Suppressor macrophage treated with lipopolysaccharide for 1 hour (primary cell): Measurements from ENCODE around the gene DLG3.
"Not testable (repeated sequence)": the region's sequence is repeated elsewhere in the genome, so short reads cannot be mapped to it uniquely, and the experiment has no call there.

Source experiments
- DNase-seq, 3 donors: peaks; one replicate each; pipeline ENCODE4 v3.0.0-alpha.2; 2020 to 2022

The DLG3 gene

DNA sequence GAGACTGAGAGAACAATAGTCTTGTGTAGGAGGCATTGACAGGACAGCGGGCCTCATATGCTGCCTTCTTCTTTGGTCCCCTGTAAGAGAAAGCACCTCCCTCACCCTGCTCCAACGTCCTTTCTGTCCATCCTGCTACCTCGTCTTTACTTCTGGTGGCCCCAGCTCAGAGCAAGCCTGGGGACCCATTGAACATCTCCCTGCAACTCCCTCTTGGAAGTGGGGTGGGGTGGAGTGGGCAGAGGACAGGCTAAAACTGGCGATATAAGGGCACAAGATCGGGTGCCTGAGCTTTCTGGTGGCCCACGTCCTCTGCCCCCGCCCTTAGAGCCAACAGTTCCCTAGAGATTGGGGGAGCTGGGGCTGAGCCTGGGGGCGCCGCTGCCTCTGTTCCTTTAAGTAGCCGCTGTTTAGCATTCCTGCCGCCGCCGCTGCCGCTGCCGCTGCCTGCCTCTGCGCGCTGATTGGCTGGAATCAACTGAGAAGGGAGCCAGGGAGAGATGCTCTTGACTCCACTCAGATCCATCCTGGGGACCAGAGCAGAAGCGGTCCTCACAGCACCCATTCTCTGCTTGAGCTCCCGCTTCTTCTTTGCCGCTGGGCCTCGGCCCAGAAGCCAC, at the start of gene DLG3:
Gene DLG3 (plus strand): TSS at position 510 of the 620 bp plus-strand sequence. CDS start 367 bp downstream, outside the sequence.
- no peak for DNase-seq

DNA sequence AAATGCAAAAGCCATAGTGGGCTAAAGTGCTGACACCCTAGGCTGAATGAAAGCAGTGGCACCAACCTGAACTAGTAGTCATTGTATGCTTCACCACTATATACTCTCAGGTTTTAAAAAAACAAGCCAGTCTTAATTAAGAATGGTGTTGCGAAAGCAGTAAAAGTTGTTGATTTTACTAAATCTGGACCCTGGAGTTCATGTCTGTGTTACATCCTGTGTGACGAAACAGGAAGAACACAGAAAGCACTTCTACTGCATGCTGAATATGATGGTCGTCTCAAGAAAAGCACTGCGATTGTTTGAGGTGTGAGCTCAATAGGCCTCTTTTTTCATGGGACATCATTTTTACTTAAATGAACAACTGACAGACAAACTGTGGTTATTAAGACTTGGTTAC, 45.7 kb upstream of the DLG3 start:
- DNase-seq: peak in 1 of 3 donors; percentile 5

DNA sequence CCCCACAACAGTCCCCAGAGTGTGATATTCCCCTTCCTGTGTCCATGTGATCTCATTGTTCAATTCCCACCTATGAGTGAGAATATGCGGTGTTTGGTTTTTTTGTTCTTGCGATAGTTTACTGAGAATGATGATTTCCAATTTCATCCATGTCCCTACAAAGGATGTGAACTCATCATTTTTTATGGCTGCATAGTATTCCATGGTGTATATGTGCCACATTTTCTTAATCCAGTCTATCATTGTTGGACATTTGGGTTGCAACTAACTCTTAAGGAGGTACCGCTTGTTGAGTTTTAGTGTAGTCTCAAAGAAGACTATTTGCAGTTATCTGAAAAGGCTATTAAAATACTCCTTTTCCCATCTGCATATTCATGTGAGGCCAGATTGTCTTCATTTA, 44.5 kb upstream of the DLG3 start:
- not testable (repeated sequence) for DNase-seq

DNA sequence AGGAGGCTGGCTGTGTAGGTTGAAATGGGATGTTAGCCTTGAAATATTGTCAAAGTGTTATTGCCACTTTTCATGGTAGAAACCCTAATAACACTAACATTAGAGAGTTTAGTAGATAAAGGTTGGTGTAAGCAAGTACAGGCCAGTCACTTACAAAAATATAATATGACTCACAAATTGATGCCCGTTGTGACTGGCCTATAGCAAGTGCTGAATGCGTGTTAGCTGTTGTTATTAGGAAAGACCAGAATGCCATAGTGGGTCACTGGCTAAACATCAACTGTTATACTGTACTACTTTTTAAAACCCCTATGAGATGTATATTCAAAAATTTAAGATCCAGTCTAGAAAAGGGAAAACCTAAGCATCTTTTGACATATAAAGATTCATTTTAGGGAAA, 41.9 kb upstream of the DLG3 start:
- no peak for DNase-seq

DNA sequence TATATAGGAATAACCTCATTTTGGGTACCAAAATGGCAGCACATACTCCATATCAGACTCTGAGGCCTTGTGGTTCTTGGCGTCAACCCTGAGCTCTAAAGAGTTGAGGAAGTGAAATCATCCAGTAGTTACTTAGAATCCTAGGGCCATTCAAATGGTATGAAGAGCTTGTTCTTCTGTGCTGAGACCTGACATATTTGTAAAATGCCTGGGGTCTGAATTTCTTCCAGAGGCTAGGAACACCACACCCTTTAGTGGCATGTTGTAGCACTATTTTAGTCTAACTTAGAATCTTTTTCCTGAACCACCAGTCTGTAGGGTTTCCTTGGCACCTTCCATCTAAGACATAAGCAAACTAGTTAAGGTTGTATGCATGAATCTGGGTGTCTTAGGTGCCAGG, 39.6 kb upstream of the DLG3 start:
- no peak for DNase-seq

DNA sequence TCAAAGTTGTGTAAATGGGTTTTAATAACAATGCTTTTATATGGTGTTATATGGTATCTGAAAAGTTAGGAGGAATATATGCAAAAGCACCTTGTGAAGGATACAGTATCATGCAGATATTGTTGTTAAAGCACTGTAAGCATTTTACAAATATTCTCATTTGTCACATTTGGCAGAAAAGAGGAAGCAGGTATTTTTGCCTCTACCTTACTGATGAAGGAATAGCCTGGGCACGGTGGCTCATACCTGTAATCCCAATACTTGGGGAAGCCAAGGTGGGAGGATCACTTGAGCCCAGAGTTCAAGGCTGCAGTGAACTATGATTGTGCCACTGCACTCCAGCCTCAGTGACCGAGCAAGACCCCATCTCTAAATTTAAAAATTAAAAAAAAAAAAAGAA, 33.7 kb upstream of the DLG3 start:
- no peak for DNase-seq

- peak in 2 of 3 donors; percentile 12 to 15 for DNase-seq
Measured at GRCh38 chrX:70411475-70411874, 33.2 kb upstream of the DLG3 start.

- no peak for DNase-seq
Measured at GRCh38 chrX:70421618-70422017, 23.0 kb upstream of the DLG3 start.

DNA sequence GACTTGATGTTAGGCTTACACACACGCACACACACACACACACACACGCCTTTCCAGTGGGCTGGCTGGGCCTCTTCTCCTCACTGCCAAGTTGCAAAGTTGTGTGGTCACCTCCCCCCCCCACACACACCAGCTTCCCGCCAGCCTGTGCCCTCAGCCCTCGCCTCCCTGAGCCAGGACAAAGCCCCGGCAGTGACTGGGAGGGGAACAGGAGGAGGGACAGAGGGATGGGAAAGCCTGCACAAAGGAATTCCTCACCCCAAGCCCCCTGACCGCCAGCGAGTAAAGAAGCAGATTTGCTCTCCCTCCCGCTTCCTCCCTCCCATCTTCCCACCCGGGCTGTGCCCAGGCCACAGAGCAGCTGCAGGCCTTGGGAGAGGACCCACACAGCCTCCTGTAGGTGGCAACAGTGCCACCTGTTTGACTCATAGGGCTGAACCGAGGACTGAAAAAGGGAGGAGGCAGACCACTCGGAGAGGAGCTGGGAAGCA, 21.7 kb upstream of the DLG3 start, which contains the start of gene GDPD2:
Gene GDPD2 (plus strand): TSS at position 464 of the 491 bp plus-strand sequence. CDS start 1,671 bp downstream, outside the sequence.
- DNase-seq: no peak

DNA sequence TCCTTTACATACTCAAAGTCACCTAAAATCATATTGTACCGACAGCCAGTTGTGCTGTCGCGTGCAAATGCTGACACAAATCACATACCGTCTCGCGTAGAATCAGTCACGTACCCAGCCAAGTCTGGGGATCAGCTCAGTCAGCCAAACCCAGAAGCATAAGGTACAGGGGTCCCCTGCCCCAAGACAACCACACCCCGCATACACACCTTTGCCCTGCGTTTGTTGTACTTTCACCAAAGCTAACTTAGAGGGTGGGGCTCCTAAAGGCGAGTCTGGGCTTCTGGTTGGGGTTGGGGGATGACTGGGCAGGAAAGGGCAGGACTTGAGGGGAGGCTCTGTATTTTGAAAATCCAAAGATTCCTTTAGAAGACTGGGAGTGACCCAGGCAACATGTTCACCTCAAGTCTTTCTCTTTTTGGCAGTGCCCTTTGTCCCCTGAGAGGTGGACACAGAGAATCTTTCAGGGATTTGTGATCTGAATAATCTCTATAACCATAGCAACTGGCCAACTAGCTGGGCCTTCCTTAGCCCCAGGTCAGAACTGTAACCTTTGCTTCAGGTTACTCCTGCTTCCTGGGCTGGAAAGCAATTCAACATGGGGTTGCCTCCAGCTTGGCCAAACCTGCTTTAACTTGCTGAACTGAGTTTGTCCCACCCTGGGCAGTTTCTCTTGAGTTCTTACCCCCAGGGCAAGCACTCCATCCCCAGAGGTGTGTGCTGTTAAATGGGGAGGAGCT, 20.5 kb upstream of the DLG3 start:
- no peak for DNase-seq

DNA sequence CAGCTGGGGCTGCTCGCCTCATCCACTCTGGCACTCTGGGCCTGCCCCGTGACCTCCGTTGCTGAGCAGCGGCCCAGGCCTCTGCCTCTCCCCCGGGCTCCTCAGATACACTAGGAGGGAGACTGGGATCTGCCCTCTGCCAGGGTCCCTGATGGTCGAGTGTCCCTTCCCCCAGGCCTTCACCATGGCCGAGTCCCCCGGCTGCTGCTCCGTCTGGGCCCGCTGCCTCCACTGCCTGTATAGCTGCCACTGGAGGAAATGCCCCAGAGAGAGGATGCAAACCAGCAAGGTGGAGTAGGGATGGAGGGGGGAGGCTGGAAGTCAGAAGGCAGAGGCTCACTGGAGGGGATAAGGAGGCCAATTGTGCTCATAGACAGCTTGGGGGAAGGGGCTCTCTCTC, 19.8 kb upstream of the DLG3 start:
- DNase-seq: no peak

GRCh38 chrX:70426286-70427278, 18.1 kb upstream of the DLG3 start:
- no peak for DNase-seq

DNA sequence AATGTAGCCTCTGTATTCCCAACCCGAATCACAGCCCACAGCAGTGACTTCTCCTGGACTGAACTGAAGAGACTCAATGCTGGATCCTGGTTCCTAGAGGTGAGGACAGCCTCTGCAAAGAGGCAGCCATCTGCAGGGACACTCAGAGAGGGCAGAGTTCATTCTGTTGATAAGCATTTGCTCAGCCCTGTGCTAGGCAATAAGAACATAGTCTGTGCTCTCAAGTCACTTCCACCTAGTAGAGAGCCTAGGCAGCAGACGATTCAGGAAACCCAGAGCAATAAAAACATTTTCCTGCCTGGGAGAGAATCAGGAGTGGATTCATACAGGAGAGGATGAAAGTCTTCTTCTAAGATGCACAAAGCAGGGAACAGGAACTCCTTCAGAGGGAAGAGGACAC, 17.3 kb upstream of the DLG3 start:
- DNase-seq: no peak

- DNase-seq: no peak
Measured at GRCh38 chrX:70429759-70430158, 14.9 kb upstream of the DLG3 start.

DNA sequence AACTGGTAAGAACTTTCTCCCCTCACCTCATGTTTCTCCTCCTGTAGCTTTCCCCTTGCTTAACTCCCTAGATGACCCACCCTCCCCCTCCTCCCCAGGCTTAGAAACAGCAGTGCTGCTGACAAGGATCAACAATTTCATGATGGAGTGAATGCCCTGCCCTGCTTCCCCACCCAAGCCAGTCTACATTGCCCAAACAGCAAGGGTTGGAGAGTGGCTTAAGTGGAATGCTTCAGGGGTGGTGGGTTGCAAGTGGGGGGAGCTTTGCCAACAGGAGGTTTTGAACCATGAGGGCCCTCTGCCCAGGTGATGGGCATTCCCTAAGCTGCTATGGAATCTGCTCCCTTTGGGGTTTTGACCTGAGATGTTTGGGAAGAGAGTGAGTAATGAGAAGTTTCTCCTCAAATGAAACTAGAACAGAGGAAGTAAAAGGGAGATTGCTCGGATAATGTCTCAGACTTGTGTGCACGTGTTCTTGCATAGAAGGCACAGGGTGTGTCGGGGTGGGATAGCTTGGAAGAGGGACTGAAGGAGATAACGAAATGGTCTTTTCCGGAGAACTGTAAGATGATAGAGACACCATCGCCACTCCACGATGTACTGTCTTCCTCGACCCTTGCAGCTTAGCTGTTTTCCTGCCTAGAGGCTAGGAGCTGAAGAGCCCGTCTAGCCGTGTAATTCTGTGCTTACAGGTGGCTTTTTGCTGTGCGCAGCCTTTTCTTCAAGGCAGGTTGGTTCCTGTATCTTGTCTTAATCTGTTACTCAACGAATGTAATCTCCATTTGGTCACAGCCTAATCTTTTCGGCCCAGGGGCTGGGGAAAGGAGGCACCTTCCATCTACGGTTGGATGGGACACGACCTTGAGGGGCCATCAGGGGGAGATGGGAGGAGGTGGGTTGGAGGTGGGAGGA, 11.4 kb upstream of the DLG3 start:
- peak in 2 of 3 donors; percentile 23 to 29 for DNase-seq

DNA sequence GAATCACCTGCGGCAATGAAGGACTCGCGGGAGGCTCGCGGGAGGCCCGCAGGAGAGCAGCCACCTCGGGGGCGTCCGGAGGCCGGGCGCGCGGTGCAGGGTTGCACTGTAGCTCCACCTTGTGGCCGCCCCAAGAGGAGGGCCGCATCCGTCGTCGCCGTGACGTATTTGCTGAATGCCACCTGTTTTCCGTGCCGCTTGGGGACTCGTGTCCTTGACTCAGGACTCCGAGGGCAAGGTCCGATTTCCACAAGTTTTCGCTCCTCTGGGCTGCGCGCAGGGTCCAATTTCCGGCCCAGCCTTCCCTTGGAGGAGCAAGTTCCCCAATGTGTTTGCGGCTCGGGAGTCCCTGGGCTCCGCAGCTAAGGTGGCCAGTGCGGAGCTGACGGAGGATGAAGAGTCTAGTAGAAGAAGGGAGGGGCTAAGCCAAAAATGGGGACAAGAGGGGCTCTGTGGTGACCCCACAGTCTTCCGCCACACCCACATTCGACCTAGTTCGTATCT, 10.7 kb upstream of the DLG3 start:
- peak; percentile 50 to 74 (median 66) for DNase-seq

- DNase-seq: peak; percentile 67 to 83 (median 76)
Measured at GRCh38 chrX:70434352-70434866, 10.2 kb upstream of the DLG3 start.

- no peak for DNase-seq
Measured at GRCh38 chrX:70434914-70435586, 9.6 kb upstream of the DLG3 start.

GRCh38 chrX:70436343-70436742, 8.3 kb upstream of the DLG3 start:
- DNase-seq: no peak

DNA sequence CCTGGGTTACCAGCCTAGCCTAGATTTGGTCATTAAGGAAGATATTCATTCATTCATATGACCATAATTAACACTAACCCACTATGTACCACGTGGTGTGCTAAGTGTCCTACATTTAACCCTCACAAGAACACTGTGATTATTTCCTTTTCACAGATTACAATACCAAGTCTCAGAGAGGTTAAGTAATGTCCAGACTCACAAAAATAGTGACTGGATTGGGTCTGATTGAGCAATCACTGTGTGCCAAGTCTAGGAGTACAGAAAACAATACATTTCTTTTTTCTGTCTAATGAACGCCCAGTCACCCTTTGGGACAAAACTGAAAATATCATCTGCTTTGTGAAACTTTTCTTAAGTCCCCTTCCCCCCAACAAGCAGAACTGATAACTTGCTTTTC, 7.6 kb upstream of the DLG3 start:
- peak in 2 of 3 donors; percentile 23 to 30 for DNase-seq
